Pons (tissue), 1 donor: ENCODE results near the gene LGI1.
"Not testable (repeated sequence)": the region's sequence is repeated elsewhere in the genome, so short reads cannot be mapped to it uniquely, and the experiment has no call there.

Source experiments
- DNase-seq: peaks from one replicate; pipeline ENCODE4 v3.0.0-alpha.2; 2016; ENCODE audit warnings: low spot score

The LGI1 gene

DNA sequence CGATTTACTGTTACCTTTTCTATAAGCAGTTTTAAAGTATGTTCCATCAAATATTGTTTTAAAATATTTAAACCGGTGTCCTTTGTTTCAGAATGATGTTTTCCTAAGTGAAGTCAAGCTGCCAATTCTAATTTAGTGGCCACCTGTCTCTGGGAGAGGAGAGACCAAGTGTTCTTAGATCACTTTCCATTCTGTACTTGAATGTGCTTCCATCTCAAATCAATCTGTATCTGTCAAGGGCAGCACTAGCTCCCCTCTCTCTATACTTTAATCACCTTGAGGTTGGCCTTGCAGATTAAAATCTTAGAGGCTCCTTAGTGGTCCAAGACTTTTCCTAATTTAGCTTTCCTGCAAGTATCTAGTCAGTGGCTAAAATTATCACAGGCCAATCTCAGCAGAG lies 49.6 kb downstream of the LGI1 start:
- no peak for DNase-seq

DNA sequence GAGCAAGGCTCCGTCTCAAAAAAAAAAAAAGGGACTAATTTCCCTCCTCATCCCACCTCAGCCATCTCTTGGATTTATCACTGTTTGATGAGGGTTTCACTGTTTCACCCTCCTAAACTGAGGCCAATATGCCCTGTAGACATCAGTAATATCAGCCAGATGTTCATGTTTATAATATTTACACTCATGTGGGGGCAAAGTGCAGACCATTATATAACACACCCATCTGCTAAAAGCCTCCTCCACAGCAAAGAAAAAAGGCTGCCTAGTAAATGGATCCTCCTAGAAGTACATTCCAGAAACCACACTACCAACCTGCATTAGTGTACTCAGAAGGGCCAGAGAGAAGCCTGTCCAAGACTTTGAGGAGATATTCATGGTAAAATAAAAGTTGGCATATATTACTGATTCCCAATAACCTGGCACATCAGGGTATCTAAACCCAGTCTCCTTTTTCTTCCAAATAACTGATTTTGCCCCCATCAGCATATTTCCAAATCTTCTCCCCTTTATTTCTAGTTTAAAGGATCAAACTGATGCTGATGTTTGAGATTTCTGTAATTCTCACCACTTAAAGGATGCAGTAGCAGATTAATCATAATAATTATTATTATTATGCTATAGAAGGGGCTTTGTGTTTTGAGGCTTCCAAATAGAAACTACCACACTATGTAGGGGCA lies 55.1 kb downstream of the LGI1 start:
- no peak for DNase-seq

DNA sequence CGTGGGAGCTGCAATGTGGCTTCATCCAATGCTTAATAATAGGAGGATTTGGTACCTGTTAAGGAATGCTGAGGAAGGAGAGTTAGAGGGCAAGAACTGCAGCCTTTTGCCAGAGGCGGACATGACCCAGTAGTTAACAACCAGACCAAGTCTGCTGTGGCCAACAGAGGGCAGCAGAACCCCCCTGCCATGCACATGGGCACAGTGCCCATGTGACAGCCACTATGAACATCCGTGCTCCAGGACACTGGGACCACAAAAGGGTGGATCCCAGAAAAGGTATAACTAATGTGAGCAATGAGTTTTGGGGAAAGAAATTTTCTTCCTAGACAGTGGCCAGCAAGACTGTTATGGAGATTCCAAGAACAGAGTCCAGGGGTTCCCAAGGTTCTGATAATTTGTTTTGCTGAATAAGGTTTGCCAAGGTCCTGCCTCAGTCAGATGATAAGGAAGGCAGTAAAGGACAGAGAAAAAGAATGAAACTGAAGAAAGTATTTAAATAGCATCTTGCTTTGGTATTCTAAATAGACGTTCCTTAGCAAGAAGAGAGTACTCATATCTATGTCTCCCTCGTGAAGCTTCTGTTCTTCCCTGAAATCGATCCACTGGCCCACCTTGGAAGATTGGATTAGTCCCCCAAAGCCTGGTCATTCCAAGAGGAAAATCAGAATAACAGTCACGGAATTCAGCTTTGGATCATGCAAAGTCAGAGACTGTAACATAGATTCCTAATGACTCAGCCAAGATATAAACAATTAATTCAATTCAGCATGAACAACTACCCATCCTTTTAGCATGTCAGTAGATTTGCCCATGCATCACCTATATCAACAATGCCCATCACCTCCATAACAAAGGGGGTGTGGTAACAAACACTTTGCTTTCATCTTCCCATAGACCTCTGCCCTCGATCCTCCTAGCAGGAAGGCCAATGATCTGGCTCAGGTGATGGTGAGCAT lies 56.0 kb downstream of the LGI1 start:
- DNase-seq: peak; percentile 66

DNA sequence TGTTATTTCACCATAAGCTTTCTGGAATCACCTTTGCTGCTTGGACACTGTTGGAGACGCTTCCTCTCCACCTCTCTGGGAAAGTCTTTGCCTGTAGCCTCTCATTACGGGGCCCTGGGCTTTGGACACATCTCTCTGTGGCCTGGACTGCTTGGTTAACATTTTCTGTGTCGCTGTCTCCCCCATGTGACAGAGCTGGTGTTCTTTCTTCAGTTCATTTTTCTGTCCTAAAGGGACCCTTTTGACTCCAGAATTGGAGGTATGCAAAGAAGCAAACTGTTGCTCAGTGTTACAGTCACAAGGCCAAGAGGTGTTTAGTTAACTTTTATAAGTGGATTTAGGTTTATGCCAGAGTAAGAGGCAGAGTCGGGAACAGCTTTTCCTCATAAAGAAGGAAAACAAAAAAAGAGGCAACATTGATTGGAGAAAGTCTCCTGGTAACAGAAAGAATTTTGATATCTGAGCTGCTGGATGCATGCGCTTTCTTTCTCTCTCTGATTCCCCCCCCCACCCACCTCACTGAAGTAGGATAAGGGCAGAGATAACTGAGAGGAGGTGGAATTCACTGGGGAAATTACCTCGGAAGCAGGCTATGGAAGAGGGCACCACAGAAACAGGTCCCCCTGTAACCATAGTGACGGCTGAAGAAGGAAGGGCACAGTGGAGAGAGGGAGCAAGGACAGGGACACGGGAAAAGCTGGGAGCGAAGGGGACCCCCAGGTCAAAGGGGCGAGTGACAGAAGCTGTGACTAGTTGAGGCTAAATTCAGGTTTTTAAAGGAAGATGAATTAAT lies 57.8 kb downstream of the LGI1 start:
- DNase-seq: peak; percentile 40

DNA sequence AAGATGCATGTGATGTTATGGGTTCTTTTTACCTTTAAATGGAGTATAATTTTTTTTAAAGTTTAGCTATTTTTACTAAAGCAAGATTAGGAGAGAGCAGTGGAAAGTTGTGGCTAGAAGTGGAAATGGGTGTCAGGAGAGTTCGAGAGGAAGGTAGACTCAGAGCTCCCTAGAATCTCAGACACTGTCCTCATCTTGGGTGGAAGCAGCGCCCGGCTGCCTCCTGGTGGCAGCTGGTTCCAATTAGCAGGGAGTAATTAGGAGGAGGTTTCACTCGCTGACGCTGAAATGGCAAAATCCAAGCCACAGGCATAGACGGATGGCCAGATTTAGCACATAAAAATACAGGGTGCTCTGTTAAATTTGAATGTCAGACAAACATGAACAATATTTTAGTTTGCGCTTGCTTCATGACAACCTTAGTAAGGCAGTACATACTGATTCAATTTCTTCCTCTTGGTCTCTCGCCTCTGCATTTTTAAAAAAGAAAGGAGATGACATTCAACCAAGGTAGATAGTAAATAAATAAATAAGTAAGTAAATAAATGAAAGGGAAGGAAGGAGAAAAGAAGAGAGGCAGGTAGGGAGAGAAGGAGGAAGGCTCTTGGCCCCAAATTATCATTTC lies 58.5 kb downstream of the LGI1 start:
- DNase-seq: peak; percentile 71

DNA sequence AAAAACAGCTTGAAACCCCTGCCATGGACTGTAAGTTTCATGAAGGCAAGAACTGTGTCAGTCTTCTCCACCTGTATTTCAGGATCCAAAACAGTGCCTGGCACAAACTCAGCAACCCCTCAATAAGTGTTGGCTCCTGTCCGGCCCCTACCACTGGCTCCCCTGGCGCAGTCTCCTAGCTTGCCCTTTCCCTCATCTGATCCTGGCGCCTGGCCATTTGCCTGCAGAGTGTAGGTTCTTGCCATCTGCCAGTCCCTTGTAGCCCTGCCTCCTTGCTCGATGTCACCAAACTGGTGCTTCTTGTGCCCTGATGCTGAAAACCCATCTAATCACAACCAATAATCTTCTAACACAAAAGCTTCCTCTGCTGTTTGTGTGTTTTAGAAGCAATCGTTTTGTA lies 60.4 kb downstream of the LGI1 start:
- DNase-seq: no peak

DNA sequence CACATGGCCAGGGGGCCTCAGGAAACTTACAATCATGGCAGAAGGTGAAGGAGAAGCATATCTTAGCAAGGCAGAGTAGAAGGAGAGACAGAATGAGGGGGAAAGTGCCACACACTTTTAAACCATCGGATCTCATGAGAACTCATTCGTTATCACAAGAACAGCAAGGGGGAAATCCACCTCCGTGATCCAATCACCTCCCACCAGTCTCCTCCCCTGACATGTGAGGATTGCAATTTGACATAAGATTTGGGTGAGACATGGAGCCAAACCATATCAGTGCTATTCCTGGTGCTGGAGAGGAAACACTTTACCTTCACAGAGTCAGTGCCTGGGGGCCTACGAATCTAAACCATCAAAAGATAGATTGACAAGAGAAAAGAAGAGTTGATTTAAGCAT lies 61.8 kb downstream of the LGI1 start:
- DNase-seq: no peak

DNA sequence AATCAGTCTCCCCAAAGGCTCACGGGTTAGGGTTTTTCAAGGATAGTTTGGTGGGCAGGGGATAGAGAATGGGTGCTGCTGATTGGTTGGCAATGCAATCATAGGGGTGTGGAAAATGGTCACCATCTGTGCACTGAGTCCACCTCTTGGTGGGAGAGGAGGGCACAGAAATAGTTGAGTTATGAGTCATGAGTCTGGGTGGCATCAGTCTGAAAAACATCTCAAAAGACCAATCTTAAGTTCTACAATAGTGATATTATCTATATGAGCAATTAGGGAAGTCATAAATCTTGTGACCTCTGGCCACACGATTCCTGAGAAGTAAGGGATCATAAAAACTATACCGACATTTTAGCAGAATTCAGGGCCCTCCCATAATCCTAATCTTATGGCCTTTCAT lies 62.7 kb downstream of the LGI1 start:
- no peak for DNase-seq

DNA sequence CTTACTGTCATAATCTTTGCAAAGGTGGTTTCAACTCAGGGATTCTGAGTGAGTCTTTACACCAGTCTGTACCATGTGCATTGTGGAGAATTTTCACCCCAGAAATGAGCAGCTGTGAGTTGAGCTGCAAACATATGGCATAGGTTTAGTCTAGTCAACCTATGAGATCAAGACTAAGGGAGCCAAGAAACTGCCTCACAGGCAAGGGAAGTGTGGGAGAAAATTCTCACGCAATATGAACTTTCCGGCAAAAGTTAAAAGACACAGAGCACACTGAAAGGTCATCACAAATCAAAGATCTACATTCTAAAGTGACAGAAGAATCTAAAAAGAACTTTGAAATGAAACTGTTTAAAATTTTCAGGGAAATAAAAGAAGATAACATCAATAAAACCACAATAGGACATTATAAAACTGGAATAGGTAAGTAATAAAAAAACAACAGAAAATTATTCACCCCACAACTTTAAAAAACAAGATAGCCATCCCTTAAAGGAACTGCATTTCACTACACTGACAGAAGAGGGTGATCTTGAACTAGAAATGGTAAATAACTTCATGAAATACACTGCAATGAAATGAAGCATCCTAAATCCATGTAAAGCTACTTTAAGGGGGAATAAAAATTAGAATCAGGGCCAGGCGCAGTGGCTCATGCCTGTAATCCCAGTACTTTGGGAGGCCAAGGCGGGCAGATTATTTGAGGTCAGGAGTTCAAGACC lies 63.5 kb downstream of the LGI1 start:
- DNase-seq: no peak

DNA sequence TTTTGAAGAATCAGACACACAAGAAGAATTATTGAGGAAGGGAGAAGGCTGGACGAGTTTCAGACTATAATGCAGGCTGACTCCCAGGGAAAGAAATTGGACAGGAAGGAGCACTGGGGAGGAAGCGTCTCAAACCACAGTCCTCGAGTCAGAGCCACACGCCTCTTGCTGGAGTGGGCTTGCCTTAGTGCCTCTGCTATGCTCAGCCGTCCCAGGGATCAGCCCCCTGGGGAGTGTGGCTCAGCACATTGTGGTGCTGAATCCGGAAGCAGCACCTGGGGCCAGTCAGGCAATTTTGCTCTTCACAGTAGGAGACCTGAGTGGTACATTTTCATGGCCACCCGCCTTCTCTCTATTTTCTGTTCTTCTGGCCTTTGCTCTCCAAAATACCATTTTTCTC lies 68.6 kb downstream of the LGI1 start:
- no peak for DNase-seq

DNA sequence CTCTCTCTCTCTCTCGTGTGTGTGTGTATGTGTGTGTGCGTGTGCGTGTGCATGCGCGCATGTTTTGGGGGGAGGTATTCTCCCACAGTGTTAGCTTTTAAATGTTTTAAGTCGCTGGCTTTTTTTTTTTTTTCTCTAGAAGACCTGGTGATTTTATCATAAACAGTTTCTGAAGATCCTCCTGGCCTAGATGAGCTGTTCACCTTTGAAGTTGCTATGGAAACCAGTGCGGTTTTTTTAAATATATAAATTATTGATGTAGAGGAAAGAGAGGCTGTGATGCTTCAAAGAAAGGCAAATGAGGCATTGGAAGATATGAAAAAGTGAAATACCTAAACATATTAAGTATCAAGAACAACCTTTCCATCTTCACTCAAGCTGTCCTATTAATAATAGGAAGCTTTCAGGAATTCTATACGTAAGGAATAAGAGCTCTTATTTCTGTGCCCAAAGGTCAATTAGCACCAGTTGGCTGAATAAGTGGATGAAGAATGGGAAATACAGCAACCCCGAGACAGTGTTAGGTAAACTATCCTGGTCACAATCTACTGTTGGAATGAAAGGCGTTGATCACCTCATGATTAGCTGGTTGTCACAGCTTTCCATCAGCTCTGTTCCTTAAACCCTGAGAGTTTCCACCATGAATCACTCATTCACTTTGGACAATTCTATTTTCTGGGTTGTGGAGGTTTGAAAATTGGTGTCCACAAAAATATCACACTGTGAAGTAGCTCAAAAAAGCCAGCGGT lies 69.5 kb downstream of the LGI1 start:
- DNase-seq: no peak

DNA sequence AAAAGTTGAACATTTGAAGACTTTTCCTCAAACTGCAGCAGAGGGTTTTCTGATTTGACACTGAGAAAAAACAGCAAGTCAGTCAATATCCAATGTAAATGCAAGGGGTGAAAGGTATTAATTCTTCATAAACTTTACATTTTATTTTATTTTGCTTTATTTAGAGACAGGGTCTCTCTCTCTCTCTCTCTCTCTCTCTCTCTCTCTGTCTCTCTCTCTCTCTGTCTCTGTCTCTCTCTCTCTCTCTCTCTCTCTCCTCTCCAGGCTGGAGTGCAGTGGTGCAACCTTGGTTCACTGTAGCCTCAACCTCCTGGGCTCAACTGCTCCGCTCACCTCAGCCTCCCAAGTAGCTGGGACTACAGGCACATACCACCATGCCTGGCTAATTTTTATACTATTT lies 73.3 kb downstream of the LGI1 start:
- DNase-seq: not testable (repeated sequence)

DNA sequence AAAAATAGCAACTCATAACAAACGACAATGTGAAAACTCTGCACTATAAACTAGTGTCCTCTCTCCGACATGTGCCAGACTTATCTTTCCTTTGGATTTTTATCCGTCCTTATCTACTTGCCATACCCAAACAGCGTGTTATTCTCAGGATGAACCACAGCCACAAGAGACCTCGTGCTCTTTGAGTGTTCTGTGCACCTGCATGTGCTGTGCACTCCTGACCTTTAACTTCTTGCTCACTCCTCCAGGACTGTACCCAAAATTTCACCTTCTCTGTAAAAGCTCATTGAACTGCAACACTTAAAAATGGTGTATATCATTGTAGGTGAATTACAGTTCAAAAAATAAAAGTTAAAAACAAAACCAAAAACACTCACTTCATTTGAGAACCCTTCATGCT lies 78.0 kb downstream of the LGI1 start:
- no peak for DNase-seq

DNA sequence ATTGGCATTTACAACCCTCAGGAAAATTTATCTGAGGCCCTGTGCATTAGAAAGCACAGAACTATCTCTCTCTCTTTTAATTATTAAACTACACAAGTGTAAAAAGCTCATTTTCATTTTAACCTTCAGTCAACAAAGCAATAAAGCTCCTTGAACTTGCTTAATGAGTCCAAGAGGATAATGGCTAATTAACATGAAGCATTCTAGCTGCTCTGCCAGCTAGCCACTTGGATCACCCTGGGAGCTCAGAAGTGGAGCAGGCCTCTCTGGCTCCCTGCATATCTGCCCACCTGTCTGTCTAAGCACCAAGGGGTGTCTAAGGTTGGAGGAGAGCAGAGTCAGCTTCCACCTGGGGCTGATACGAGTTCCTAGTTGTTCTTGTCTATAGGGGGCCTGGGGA lies 80.1 kb downstream of the LGI1 start:
- no peak for DNase-seq

DNA sequence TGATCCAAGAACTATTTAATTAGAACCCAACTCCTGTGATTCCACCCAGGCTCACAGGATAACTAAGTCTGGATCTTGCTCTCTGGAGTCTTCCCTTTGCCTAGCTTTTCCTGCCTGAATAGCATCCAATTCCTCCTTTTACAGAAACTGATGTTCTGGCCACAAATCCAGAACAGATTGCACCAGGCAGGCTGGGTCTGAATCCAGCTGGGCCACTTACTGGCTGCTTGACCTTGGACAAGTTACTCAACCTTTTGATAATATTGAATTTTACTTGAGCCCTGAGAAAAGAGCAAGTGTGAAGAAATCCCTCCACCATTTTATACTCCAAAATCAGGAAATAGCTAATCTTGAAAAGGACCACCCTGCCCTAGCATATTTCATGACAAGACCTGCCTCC lies 80.5 kb downstream of the LGI1 start:
- no peak for DNase-seq

DNA sequence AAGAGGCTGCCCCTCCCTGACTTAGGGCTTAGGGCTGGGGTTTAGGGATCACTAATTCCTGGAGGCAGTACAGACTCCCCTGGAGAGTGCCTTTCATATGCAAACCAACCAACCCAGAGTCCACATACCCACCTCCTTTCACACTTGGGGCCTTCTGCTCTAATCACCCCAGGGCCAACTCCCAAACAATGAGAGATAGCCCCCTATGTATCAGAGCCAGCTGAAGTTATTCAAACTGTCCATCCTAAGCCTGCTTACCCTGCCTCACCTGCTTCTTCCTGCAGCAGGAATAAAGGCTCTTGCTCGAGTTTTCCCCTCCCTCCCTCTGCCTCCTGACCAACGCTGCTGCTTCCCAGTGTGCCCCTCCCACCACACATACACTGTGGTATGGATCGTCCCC lies 84.2 kb downstream of the LGI1 start:
- no peak for DNase-seq

DNA sequence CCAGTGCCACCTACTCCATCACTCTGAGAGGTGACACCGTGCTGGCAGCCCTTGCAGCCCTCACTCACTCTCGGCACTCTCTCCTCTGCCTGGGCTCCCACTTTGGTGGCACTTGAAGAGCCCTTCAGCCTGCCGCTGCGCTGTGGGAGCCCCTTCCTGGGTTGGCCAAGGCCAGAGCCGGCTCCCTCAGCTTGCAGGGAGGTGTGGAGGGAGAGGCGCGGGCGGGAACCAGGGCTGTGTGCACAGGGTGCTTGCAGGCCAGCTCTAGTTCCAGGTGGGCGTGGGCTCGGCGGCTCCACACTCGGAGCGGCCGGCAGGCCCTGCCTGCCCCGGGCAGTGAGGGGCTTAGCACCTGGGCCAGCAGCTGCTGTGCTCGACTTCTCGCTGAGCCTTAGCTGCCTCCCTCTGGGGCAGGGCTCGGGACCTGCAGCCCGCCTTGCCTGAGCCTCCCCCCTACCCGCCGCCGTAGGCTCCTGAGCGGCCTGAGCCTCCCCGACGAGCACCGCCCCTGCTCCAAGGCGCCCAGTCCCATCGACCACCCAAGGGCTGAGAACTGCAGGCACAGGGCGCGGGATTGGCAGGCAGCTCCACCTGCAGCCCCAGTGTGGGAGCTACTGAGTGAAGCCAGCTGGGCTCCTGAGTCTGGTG lies 87.4 kb downstream of the LGI1 start:
- no peak for DNase-seq
